Inflammatory macrophage treated with lipopolysaccharide for 4 hours (primary cell): ENCODE results near the gene GABPB1.
"Not testable (repeated sequence)": the region's sequence is repeated elsewhere in the genome, so short reads cannot be mapped to it uniquely, and the experiment has no call there.

Experiments used
- DNase-seq: peaks from one replicate; pipeline ENCODE4 v3.0.0-alpha.2; 2020

GABPB1 gene

GRCh38 chr15:50354838-50355618 is at the start of gene GABPB1:
GABPB1 (minus strand) TSS chr15:50355198; CDS start chr15:50309798, 45,400 bp downstream.
- DNase-seq = peak; percentile 90

DNA sequence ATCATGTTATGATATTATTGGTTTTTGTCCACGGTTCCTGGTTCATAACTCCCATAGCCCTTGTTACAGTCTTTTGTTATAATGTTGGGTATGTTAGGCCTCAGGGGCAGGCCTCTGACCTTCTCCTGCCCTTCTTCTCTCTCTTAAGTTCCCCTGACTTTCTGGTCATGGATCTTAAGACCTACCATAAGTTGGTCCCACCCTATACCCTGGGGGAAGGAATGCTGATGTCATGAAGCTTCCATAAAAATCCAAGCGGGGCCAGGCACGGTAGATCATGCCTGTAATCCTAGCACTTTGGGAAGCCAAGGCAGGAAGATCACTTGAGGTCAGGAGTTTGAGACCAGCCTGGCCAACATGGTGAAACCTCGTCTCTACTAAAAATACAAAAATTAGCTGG is 36.6 kb upstream of the GABPB1 start:
- not testable (repeated sequence) for DNase-seq

- peak; percentile 71 for DNase-seq
Observed at GRCh38 chr15:50390554-50391264, 35.7 kb upstream of the GABPB1 start.

DNA sequence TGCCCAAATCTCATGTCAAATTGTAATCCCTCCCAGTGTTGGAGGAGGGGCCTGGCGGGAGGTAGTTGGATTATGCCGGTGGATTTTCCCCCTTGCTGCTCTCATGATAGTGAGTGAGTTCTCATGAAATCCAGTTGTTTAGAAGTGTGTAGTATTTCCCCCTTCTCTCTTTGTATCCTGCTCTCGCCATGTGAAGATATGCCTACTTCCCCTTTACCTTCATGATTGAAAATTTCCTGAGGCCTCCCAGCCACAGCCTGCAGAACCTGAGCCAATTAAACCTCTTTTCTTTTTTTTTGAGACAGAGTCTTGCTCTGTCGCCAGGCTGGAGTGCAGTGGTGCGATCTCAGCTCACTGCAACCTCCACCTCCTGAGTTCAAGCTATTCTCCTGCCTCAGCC is 27.4 kb upstream of the GABPB1 start:
- not testable (repeated sequence) for DNase-seq

DNA sequence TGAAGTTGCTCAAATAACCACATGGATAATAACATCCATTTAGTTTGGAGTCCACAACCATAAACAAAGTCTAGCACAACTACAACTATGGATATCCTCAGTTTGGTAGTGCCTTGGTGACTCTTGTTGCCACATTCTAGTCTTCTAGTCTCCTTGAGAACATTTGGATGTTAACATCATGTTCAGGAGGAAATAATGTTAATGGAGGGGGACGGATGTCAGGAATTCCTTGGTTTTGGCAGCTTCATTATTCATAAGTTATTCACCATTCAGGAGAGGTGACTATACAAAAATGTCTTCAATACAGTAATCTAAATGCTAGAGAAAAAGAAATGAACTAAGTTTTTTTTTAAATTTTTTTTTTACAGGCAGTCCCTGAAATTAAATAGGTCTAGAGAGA is 26.4 kb upstream of the GABPB1 start:
- DNase-seq = no peak

GRCh38 chr15:50380089-50380488 is 25.1 kb upstream of the GABPB1 start:
- DNase-seq = no peak

- DNase-seq = not testable (repeated sequence)
Observed at GRCh38 chr15:50379413-50379812, 24.4 kb upstream of the GABPB1 start.

GRCh38 chr15:50378776-50379175 is 23.8 kb upstream of the GABPB1 start:
- DNase-seq = no peak

GRCh38 chr15:50377867-50378751 is 23.1 kb upstream of the GABPB1 start:
- peak; percentile 46 for DNase-seq

DNA sequence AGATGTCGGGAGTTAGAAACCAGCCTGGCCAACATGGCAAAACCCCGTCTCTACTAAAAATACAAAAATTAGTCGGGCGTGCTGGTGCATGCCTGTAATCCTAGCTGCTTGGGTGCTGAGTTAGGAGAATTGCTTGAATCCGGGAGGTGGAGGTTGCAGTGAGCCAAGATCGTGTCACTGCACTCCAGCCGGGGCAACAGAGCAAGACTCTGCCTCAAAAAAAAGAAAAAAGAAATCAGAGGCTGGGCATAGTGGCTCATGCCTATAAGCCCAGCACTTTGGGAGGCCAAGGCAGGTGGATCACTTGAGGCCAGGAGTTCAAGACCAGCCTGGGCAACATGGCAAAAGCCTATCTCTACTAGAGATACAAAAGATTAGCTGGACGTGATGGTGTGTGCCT is 14.6 kb upstream of the GABPB1 start:
- not testable (repeated sequence) for DNase-seq

GRCh38 chr15:50365971-50366370 is 11.0 kb upstream of the GABPB1 start:
- no peak for DNase-seq

GRCh38 chr15:50365570-50365969 is 10.6 kb upstream of the GABPB1 start:
- DNase-seq = no peak

DNA sequence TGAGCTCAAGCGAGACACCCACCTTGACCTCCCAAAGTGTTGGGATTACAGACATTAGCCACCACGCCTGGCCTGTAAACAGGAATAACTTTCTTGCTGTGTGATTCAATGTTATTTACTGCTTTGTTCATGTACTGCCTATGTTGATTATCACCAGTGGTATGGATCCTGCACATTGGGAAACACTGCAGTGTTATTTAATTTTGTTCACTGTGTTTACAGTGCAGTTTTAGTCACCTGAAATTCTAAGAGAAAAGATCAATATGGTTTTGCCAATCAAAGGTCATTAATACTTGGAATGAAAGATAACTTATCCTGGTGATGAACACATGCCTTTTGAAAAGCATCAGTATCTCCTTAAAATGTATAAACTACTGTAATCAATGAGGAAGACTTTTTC is 8.6 kb upstream of the GABPB1 start:
- DNase-seq = no peak

- DNase-seq = no peak
Observed at GRCh38 chr15:50361756-50362155, 6.8 kb upstream of the GABPB1 start.

DNA sequence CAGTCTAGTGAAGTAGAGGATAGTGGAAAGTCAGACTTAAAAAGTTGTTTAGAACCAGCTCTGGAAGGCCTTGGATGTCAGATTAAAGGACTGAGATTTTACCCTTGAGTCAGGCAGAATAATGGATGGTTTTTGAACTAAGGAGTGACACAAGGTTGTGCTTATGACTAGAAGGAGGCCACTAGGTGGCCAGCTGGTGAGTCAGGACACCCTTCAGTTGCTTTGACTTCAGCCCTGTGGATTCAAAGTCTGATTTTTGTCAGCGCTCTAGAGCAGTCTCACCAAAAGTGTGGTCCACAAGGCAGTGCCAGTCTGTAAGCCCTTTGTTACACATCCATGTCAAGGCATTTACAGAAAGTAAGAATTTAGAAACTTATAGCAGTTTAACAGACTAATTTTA is 3.8 kb upstream of the GABPB1 start:
- DNase-seq = peak; percentile 58

DNA sequence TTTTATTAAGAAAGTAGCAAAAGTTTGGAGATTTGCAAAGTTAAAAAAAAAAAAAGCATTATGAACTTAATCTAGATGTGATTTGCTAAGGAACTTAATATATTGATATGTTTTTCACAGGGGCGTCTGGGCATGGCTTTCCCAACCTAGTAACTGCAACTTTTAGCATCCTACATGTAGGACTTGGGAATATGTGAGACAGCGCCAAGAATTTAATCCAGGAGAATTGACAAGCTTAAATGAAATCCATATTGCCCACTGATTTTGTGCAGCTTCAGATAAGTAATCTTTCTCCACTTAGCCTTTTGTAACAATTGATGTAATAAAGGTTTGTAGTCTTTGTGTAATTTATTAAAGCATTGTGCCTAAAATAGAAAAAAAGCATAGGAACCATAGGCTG is 982 bp upstream of the GABPB1 start:
- DNase-seq = no peak

- DNase-seq = no peak
Observed at GRCh38 chr15:50355619-50355905, 564 bp upstream of the GABPB1 start.

DNA sequence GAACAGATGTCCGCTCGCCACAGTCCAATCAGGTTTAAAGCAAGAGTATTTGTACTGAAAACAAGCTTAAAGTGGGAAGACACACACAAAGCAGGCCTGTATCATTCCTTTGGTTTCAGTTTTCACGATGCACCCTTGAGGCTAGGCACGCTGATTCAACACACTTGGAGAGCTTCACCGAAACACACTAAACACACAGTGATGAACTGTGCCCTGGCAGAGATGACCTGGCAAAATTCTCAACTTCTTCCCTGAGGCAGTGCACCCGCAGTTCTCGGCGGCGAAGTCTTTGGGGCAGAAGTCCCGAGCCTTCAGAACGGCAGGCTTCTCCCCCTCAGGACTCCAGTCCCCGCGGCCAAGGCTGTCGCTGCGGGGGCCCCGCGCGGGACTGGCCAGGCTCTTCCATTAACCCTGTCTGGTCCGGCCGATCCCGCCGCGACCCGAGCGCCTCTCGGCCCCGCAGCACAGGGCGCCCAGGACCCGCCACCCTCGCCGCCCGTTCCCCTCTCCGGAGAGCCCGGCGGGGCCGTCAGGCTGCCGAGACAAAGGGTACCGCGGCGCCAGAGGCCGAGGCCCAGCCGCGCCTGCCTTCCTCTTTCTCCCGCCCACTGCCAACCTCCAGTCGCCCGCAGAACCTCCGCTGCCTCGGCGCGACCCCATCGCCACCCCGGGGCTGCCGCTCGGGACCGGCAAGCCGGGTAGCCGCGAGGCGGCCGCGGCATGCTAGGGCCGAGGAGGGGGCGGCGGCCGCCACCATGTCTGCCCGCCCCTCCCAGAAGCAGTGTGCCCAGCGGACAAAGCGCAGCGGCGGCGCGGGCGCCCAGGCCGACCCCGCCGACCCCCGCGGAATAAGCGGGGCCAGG is 792 bp downstream of the GABPB1 start:
- DNase-seq = peak; percentile 86

DNA sequence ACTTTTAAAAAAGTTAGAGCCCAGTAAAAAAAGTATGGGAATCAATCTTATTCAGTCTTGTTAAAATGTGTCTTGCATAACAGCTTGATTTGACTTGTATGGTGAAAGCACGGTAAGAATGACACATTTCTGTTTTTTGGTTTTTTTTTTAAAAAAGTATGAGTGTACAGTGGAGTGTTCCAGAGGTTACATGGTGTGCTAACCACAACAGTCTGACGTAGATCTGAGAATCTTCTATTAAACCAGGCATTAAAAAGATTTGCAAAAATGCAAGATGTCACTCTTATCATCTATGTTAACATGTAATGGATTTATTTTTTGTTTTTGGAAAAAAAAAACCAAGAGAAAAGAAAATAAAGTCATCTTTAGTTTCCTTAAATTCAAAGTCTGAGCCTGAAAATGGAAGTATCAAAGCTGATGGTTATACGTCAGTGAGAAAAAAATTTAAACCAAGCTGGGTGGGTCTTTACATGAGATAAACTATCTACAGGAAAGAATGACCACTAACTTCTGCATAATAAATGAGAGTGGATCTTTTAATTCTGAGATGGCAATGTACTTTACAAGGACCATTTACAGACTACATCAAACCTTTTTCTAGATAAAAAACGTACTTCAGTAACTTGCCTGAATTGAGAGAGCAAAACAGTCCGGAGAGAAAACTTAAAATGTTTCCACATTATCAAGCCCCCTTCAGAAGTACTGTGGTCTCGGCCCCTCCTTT is 1.6 kb downstream of the GABPB1 start:
- DNase-seq = peak; percentile 92

- DNase-seq = no peak
Observed at GRCh38 chr15:50350621-50351020, 4.4 kb downstream of the GABPB1 start.

DNA sequence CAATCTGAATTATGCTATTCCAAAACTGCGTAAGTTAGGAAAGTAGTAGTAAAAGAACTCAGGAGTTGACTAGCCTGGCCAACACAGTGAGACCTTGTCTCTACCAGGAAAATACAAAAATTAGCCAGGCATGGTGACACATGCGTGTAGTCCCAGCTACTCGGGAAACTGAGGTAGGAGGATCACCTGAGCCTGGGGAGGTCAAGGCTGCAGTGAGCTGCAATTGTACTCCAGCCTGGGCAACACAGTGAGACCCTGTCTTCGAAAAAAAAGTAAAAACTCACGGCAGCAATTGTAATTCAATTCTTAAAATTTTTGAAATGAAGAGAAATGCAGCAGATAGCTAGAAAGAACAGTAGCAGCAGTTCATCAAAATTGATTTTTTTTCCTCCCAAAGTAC is 9.7 kb downstream of the GABPB1 start:
- DNase-seq = no peak

DNA sequence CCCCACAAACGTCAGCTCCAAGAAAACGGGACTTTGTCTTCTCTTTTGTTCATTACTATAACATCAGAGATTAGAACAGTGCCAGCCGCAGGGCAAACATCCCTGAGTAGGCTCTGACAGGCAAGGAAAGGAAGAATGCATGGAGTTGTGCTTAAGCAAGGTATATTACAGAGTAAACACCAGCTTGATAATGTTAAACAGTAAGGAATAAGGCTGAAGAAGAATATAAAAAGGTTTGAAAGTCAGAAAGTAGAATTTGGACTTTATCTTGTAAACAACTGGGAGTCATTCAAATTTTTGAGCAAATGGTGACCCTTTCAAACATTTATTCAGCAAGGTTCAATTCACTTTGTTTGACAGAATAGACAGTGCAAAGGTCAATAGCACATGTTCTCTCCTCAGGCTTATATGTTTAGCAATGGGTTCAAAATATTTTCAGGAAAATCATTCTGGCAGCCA is 11.0 kb downstream of the GABPB1 start:
- no peak for DNase-seq
